Panc1 (cell line): ENCODE measurements around the gene HOXD13. TPM values are rescaled to one million over a fixed set of nuclear protein-coding genes. Genes with fewer than 3 reads are reported as not detected.

Experiments used
- ATAC-seq: fragments of 200-7000 bp; cut with Tn5 transposase; 2 replicates; pipeline ENCODE4 v1.9.1; 2020; ENCODE audit warnings: mild to moderate bottlenecking, moderate library complexity
- BruUV-seq: library from RNA; stranded (reverse); fragments of 400-500 nt; replicated peaks from 2 replicates; lab custom pipeline; 2021; lab: Mats Ljungman, UMichigan
- CTCF ChIA-PET: fragments of 300-600 bp; sonication (Branson Sonifier 250); formaldehyde crosslinking; loops from one replicate; lab custom pipeline; 2022; ENCODE audit warnings: antibody characterized with exemption; lab: Charles Lee
- POLR2A ChIA-PET: fragments of 300-600 bp; sonication (Branson Sonifier 250); formaldehyde crosslinking; loops from one replicate; lab custom pipeline; 2022; ENCODE audit warnings: antibody characterized with exemption; lab: Charles Lee
- DNase-seq: peaks from one replicate; pipeline ENCODE4 v3.0.0-alpha.2; 2010; ENCODE audit warnings: low read depth, low spot score
- H3K27ac ChIP-seq: 2 replicates; pipeline ENCODE4 v1.5.1; 2011; ENCODE audit warnings: mild to moderate bottlenecking, low read length, inconsistent platforms
- H3K27me3 ChIP-seq: fragments of 200-500 bp; sonication (Bioruptor generic); 2 replicates; pipeline ENCODE4 v1.6.0; 2014; ENCODE audit warnings: low read length, inconsistent platforms; ENCODE audit not compliant: control insufficient read depth, insufficient read depth
- H3K36me3 ChIP-seq: fragments of 200-500 bp; sonication (Bioruptor generic); 2 replicates; pipeline ENCODE4 v1.5.1; 2014; ENCODE audit warnings: inconsistent platforms, mild to moderate bottlenecking, low read length, moderate library complexity; ENCODE audit not compliant: control insufficient read depth, insufficient read depth
- H3K4me1 ChIP-seq: 2 replicates; pipeline ENCODE4 v1.5.1; 2011; ENCODE audit warnings: inconsistent platforms, mild to moderate bottlenecking, low read length, moderate library complexity; ENCODE audit not compliant: control insufficient read depth, insufficient read depth
- H3K4me3 ChIP-seq, 2 experiments: 2 replicates each; pipeline ENCODE4 v1.5.1; 2011 to 2012; ENCODE audit warnings: low read depth in 2 of 2, low read length in 2 of 2, mild to moderate bottlenecking in 2 of 2, inconsistent platforms in 1 of 2, moderate library complexity in 1 of 2
- H3K9me3 ChIP-seq: fragments of 200-500 bp; sonication (Bioruptor generic); 2 replicates; pipeline ENCODE4 v1.5.1; 2014; ENCODE audit warnings: low read depth, mild to moderate bottlenecking, inconsistent platforms, low read length, moderate library complexity; ENCODE audit not compliant: control insufficient read depth, insufficient read depth
- CTCF ChIP-seq: fragments of 450-650 bp; IDR thresholded peaks from 2 replicates; pipeline ENCODE4 v1.5.1; 2017; ENCODE audit warnings: mild to moderate bottlenecking
- POLR2AphosphoS5 ChIP-seq: IDR thresholded peaks from 2 replicates; pipeline ENCODE4 v1.6.1; 2012; ENCODE audit warnings: mild to moderate bottlenecking, low read depth, low read length, moderate library complexity
- REST ChIP-seq, 2 experiments: IDR thresholded peaks; 2 replicates each; pipeline ENCODE4 v1.6.1; 2011 to 2012; ENCODE audit warnings: low read depth in 2 of 2, control low read depth in 1 of 2, low read length in 1 of 2, mild to moderate bottlenecking in 1 of 2, moderate library complexity in 1 of 2; ENCODE audit not compliant: insufficient read depth in 1 of 2
- SIN3A ChIP-seq: IDR thresholded peaks from 2 replicates; pipeline ENCODE4 v1.6.1; 2012; ENCODE audit warnings: low read depth, mild to moderate bottlenecking, low read length, moderate library complexity, borderline replicate concordance; ENCODE audit not compliant: insufficient read depth
- TCF7L2 ChIP-seq: IDR thresholded peaks from 2 replicates; pipeline ENCODE4 v1.6.1; 2011; ENCODE audit warnings: mild to moderate bottlenecking, low read depth, low read length, inconsistent platforms
- in situ Hi-C: cut with HindIII; loops from 2 replicates; pipeline ENCODE4 v1.10.0; 2016; ENCODE audit warnings: low sequenced_read_pairs, low pct_unique_long_range_greater_than_20kb
- intact Hi-C: fragments of 100-400 bp; cut with micrococcal nuclease; formaldehyde crosslinking; loops from one replicate; pipeline ENCODE4 v1.10.0; 2022; ENCODE audit not compliant: unreplicated experiment
- total RNA-seq: library from RNA; stranded (reverse); gene quantifications from one replicate; pipeline ENCODE4 v1.2.1, GENCODE V29; 2021; ENCODE audit not compliant: unreplicated experiment

The HOXD13 gene
- total RNA-seq, 1 experiment from 2014 or later, result not detected

DNA sequence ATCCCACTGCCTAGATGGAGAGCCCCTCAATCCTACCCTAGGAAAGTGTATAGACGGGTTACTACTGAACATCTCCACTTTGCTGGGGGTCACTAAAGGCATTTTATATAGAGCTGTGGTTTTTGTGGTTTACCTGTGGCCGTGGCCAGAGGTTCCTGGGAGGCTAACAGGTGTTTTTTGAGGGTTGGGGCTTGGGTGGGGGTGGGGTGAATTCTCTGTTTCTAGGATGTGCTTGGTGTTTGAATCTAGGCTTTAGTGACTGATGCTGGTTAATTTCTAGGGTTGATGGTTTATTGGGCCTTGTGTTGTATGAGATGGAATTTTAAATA is 44.7 kb downstream of the HOXD13 start:
- no peaks in the 10 kb centered on the region for H3K27me3 ChIP-seq
- no peak for TF ChIP-seq SIN3A
- TF ChIP-seq REST (IDR thresholded peaks at IDR 0.05; ENCODE audit: insufficient read depth in 1 of 2, low read depth in 2 of 2, low read length in 1 of 2), result no peak
- no peak for TF ChIP-seq CTCF
- no peak for TF ChIP-seq TCF7L2
- TF ChIP-seq POLR2AphosphoS5, result no peak
- peak overlapping the region; percentile 77 for H3K27ac ChIP-seq
- in situ Hi-C loops, result no loop called here
- ATAC-seq (no peak), DNase-seq (no peak)
- intact Hi-C loops, result no loop called here
- H3K9me3 ChIP-seq, result no peaks in the 10 kb centered on the region
- peaks cover 18% of the 10 kb centered on the region for H3K4me1 ChIP-seq
- no peaks in the 10 kb centered on the region for H3K36me3 ChIP-seq
- CTCF ChIA-PET, result no interaction called here
- POLR2A ChIA-PET, result no interaction called here
- H3K4me3 ChIP-seq, result peak overlapping the region; percentile 54 to 55
- no TSS peak for BruUV-seq

- no TSS peak for BruUV-seq
- ATAC-seq, result no peak
- H3K27me3 ChIP-seq, result no peaks in the 10 kb centered on the region
- POLR2A ChIA-PET, result no interaction called here
- CTCF ChIA-PET, result no interaction called here
- TF ChIP-seq SIN3A (no peak), POLR2AphosphoS5 (no peak), CTCF (no peak), TCF7L2 (no peak), REST (IDR thresholded peaks at IDR 0.05; ENCODE audit: insufficient read depth in 1 of 2, low read depth in 2 of 2, low read length in 1 of 2) (no peak)
- intact Hi-C loops (no loop called here), in situ Hi-C loops (no loop called here)
- H3K4me1 ChIP-seq, result peaks cover 17% of the 10 kb centered on the region
- H3K27ac ChIP-seq, result peak overlapping the region; percentile 77
- H3K9me3 ChIP-seq, result no peaks in the 10 kb centered on the region
- H3K36me3 ChIP-seq, result no peaks in the 10 kb centered on the region
- H3K4me3 ChIP-seq, result peak overlapping the region; percentile 54 to 55
- no peak for DNase-seq
Measured at GRCh38 chr2:176137906-176138305, 45.4 kb downstream of the HOXD13 start.
